HG03575 (cell line): ENCODE results near the gene POLD1.
"Not testable (repeated sequence)": the region's sequence is repeated elsewhere in the genome, so short reads cannot be mapped to it uniquely, and the experiment has no call there.

ENCODE experiments used
- ATAC-seq: cut with Tn5 transposase; IDR thresholded peaks from one replicate; pipeline ENCODE4 v1.9.1; 2021; ENCODE audit not compliant: unreplicated experiment, insufficient number of reproducible peaks, low FRiP score; ENCODE audit errors: extremely low read depth

Gene POLD1

GRCh38 chr19:50387176-50387867, 3.2 kb downstream of the POLD1 start:
- ATAC-seq = no peak

- ATAC-seq = no peak
These were observed 3.7 kb downstream of the POLD1 start for GRCh38 chr19:50387868-50388245.

GRCh38 chr19:50390295-50390694, 6.1 kb downstream of the POLD1 start:
- ATAC-seq = not testable (repeated sequence)

GRCh38 chr19:50390952-50391351, 6.8 kb downstream of the POLD1 start:
- ATAC-seq = not testable (repeated sequence)

GRCh38 chr19:50392759-50393158, 8.6 kb downstream of the POLD1 start:
- no peak for ATAC-seq

- ATAC-seq = no peak
These were observed 9.4 kb downstream of the POLD1 start for GRCh38 chr19:50393589-50393988.

- ATAC-seq = no peak
These were observed 9.9 kb downstream of the POLD1 start for GRCh38 chr19:50394017-50394416.

GRCh38 chr19:50398675-50399367, 14.7 kb downstream of the POLD1 start:
- ATAC-seq = no peak

- no peak for ATAC-seq
These were observed 15.2 kb downstream of the POLD1 start for GRCh38 chr19:50399368-50399745.

GRCh38 chr19:50401605-50402450, 17.7 kb downstream of the POLD1 start:
- ATAC-seq = no peak

- no peak for ATAC-seq
These were observed 18.6 kb downstream of the POLD1 start for GRCh38 chr19:50402544-50403301.

- ATAC-seq = no peak
These were observed 22.1 kb downstream of the POLD1 start for GRCh38 chr19:50406156-50406820.

GRCh38 chr19:50406829-50407228, 22.7 kb downstream of the POLD1 start:
- no peak for ATAC-seq

- no peak for ATAC-seq
These were observed 25.2 kb downstream of the POLD1 start for GRCh38 chr19:50409347-50409746.

- ATAC-seq = no peak
These were observed 26.0 kb downstream of the POLD1 start for GRCh38 chr19:50410109-50410508.

- no peak for ATAC-seq
These were observed 28.3 kb downstream of the POLD1 start for GRCh38 chr19:50412419-50412818.

GRCh38 chr19:50413096-50413495, 28.9 kb downstream of the POLD1 start:
- ATAC-seq = no peak

- no peak for ATAC-seq
These were observed 29.4 kb downstream of the POLD1 start for GRCh38 chr19:50413531-50413930.
